ENCODE measurements around the gene TUBB2A.
"Not testable (repeated sequence)": the region's sequence is repeated elsewhere in the genome, so short reads cannot be mapped to it uniquely, and the experiment has no call there.

The TUBB2A gene

GRCh38 chr6:3178666-3179065 is 21.3 kb upstream of the TUBB2A start:
- not testable (repeated sequence) for DNase-seq

GRCh38 chr6:3176562-3177355 is 19.4 kb upstream of the TUBB2A start:
- DNase-seq, result peak; percentile 23 to 29

- no peak for DNase-seq
Measured at GRCh38 chr6:3175715-3176402, 18.5 kb upstream of the TUBB2A start.

GRCh38 chr6:3173636-3174089 is 16.3 kb upstream of the TUBB2A start:
- not testable (repeated sequence) for DNase-seq

- not testable (repeated sequence) for DNase-seq
Measured at GRCh38 chr6:3172789-3173188, 15.4 kb upstream of the TUBB2A start.

GRCh38 chr6:3171313-3172175 is 14.2 kb upstream of the TUBB2A start:
- not testable (repeated sequence) for DNase-seq

GRCh38 chr6:3170676-3171075 is 13.3 kb upstream of the TUBB2A start:
- not testable (repeated sequence) for DNase-seq

GRCh38 chr6:3168046-3168445 is 10.7 kb upstream of the TUBB2A start:
- not testable (repeated sequence) for DNase-seq

- not testable (repeated sequence) for DNase-seq
Measured at GRCh38 chr6:3166535-3167225, 9.3 kb upstream of the TUBB2A start.

- no peak for DNase-seq
Measured at GRCh38 chr6:3165631-3166534, 8.5 kb upstream of the TUBB2A start.

- no peak for DNase-seq
Measured at GRCh38 chr6:3164388-3164787, 7.0 kb upstream of the TUBB2A start.

GRCh38 chr6:3163248-3163594 is 5.9 kb upstream of the TUBB2A start:
- peak; percentile 40 to 49 for DNase-seq

GRCh38 chr6:3162565-3163247 is 5.4 kb upstream of the TUBB2A start:
- peak; percentile 63 for DNase-seq

- no peak for DNase-seq
Measured at GRCh38 chr6:3162067-3162497, 4.7 kb upstream of the TUBB2A start.

- DNase-seq, result no peak
Measured at GRCh38 chr6:3159805-3160781, 2.7 kb upstream of the TUBB2A start.

- not testable (repeated sequence) for DNase-seq
Measured at GRCh38 chr6:3156184-3157130, 887 bp downstream of the TUBB2A start.

- not testable (repeated sequence) for DNase-seq
Measured at GRCh38 chr6:3155416-3155815, 1.9 kb downstream of the TUBB2A start.

GRCh38 chr6:3152689-3153088 is 4.7 kb downstream of the TUBB2A start:
- DNase-seq, result no peak

Measured in Kasumi-1 (cell line).